HK-2 (cell line): ENCODE results near the gene CYP46A1.
"Not testable (repeated sequence)": the region's sequence is repeated elsewhere in the genome, so short reads cannot be mapped to it uniquely, and the experiment has no call there.

Experiments
- DNase-seq: peaks from one replicate; pipeline ENCODE4 v3.0.0-alpha.2; 2018; ENCODE audit not compliant: unreplicated experiment

CYP46A1 gene

GRCh38 chr14:99755629-99756603, 71.8 kb downstream of the CYP46A1 start:
- peak; percentile 85 for DNase-seq

DNA sequence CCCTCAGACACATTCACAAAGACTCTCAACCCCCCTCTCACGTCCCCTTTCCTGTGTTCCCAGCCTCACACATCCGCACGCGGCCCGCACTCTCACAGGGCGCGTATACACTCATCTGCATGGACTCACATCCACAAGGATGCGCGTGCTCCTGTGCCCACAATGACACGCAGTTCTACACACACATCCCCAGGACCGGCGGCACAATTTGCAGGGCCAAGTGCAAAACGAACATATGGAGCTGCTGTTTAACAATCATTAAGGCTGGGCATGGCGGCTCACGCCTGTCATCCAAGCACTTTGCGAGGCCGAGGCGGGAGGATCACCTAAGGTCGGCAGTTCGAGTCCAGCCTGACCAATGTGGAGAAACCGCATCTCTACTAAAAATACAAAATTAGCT, 72.7 kb downstream of the CYP46A1 start:
- DNase-seq = no peak

GRCh38 chr14:99757331-99758070, 73.4 kb downstream of the CYP46A1 start:
- peak; percentile 52 for DNase-seq

DNA sequence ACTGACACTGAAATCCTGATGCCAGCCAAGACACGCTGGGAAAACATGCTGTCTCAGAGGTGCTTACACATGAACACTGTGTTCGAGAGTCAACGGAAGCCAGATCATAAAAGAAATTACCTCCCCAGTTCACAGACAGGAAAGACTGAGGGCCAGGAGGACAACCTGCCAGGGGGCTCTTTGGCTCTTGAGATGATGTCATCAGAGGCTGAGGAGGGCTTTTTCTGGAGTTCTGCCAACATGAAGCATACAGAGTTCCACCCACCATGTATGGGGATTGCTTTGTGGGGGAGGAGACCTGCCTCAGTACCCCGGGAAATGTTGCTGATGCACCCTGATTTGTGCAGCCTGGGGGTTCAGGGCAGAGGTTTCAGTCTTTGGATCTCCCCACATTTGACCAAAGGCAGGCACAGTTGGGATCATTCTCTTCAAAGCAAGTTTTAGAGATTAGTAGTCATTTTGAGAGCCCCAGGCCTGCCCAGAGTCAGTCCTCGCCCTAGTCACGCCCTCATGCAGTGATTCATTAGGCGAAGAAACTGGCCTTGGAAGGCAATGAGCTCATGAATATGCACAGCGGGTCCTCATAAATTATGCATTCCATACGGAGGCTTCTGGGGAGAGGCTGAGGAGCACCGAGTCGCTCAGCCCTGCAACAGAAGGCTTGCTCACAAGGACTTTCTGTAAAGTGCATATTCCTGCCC, 74.2 kb downstream of the CYP46A1 start:
- no peak for DNase-seq

DNA sequence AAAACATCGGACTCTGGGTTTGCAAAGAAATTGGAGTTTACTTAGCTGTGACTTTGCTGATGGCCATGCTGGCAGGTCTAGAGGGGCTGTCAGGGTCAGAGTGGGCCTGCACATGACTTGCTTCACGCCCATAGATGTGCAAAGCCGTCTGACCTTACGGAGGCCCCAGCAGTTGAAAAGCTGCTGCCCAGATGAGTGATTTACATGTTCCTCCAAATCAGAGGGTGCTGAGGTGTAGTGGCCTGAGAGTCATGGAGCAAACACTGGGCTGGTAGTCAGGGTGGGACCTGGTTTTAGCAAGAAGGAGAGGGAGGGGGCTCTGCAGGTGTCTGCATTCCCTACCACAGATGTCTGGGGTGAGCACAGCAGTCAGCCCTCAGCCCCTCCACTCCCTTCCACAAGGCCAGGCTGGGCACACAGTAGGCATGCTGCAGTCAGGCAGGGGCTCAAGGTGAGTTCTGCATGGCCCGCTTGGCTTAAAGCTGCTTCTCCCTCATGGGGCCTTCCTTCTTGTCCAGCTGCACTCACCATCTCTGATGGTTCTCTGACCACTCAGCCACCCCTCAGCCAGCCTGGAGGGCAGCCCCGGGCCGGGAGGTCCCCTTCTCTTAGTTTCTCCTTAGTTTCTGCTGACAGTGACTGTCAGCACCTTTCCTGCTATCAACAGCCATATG, 74.9 kb downstream of the CYP46A1 start:
- DNase-seq = no peak

DNA sequence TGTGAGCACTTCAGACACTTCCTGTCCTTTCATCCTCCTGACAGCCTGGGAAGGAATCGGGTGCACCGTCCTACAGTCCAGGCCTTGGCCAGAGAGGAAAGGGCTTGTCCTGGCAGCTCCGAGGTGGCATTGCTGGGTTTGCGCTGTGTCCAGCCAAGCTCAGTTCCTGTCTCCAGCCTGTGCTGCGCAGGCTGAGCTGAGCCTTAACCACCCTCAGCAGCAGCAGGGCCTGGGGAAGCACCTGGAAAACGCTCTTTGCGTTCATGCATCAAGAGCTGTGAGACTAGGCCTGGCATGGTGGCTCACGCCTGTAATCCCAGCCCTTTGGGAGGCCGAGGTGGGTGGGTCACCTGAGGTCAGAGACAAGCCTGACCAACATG, 75.4 kb downstream of the CYP46A1 start:
- DNase-seq = peak; percentile 59

- no peak for DNase-seq
These were observed 76.7 kb downstream of the CYP46A1 start for GRCh38 chr14:99760817-99761216.

DNA sequence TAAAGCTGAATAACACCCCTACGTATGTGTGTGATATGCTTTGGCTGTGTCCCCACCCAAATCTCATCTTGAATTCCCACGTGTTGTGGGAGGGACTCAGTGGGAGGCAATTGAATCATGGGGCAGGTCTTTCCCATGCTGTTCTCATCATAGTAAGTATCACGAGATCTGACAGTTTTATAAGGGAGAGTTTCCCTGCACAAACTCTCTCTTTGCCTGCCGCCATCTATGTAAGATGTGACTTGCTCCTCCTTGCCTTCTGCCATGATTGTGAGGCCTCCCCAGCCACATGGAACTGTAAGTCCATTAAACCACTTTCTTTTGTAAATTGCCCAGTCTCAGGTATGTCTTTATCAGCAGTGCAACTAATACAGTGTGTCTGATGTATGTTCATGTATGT, 78.8 kb downstream of the CYP46A1 start:
- not testable (repeated sequence) for DNase-seq

DNA sequence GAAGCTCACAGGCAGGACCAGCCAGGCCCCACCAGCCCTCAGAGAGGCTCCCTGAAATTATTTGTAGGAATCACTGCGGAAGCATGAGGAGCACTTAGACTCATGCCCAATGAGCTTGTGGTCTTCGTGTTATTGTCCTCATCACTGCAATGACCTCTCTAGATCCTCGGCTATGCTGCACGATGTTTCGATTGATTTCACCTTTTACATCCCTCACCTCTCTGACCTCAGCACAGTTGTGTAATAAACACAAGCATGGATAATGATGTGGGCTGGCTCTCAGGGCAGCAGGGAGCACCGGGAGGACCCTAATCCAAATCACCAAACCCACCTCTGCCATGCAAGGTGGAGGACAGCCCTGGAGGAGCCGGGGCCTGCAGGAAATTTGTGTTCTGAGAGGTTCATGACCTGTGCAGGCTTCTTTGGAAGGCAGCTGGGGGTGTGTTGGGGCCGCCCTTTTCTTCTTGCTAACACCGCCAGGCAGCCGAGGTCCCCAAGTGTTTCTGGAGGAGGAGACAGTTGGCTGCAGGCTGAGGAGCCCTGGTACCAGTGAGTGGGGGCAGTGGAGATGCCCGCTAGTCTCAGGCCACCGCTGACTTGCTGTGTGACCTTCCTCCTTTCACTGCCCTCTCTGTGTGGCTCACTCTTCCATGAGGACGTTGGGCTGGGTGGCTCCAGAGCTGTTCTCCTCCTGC, 79.6 kb downstream of the CYP46A1 start:
- no peak for DNase-seq

DNA sequence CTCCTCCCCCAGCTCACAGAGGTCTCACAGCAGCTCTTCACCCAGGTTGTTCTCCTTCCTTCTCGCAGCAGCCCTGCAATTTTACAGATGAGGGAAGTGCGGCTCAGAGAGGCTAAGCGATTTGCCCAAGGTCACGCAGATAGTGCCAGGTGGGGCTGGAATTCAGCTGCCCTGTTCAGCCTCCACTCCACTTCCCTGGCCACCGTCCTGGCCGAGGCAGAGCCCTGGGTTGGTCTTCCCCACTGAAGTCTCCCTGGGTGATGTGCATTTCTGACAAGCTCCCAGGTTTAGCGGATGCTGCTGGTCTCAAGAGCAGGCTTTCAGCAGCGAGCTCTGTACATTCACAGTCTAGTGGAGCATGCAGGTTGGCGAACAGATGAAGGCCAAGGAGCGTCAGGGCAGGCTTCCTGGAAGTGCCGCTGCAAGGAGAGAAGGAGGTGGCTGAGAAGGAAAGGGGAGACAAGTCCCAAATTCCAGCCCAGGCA, 80.2 kb downstream of the CYP46A1 start:
- no peak for DNase-seq

- DNase-seq = no peak
These were observed 84.3 kb downstream of the CYP46A1 start for GRCh38 chr14:99768381-99768780.

- DNase-seq = no peak
These were observed 85.0 kb downstream of the CYP46A1 start for GRCh38 chr14:99769123-99769522.

DNA sequence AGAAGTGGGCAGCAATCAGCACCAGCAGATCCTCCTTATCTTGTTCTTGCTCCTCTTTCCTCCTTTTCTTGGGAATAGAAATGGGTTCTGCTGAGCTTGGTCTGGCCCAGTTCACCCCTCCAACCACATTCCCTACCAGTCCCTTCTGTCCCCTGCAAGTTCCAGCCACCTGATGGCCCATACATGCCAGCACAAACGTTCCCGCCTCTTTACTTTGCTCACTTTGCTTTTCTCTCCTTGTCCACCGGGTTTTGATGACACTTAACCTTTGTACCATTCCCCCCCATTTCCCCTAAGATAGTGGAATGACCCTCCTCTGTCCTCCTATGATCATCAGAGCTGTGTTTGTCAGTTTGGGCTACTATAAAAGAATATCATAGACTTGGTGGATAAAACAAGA, 85.7 kb downstream of the CYP46A1 start:
- DNase-seq = no peak

DNA sequence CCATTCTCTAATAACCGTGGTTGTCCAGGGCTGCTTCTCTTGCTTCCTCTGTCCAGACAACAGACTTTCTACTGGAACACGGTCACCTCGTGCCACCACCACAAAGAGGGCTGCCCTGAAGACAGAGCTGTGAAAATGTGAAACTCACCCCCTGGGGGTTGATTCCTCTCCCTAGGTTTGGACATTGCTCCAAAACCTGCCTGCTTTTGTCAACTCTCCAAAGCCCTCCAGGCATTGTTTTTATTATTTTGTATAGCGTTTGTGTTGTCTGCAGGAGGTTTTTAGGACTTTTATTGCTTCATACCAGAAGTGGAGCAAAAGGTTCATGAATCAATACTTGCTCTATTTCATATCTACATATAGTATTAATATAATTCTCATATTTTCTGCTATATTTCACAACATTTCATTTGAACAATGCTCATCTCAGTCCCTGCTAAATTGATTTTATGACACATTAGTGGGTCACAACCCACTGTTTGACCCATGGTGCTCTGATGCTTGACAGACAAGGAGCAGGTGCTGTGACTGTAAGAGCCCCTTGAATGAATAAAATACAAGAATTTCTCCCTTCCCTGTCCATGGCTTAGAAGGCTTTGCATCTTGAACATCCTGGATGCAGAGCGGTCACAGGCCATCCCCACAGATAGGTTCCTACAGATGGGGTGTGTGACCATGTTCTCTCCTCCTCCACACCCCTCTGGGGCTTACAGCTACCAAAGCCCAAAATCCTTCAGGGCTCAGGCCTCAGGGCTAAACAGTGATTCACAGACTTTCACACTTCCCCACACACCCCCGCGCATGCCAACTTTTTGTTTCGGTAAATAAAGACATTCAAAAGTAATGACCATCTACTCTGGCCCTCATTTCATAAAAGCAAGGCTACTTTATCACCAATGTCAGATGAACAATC, 88.5 kb downstream of the CYP46A1 start:
- DNase-seq = no peak

DNA sequence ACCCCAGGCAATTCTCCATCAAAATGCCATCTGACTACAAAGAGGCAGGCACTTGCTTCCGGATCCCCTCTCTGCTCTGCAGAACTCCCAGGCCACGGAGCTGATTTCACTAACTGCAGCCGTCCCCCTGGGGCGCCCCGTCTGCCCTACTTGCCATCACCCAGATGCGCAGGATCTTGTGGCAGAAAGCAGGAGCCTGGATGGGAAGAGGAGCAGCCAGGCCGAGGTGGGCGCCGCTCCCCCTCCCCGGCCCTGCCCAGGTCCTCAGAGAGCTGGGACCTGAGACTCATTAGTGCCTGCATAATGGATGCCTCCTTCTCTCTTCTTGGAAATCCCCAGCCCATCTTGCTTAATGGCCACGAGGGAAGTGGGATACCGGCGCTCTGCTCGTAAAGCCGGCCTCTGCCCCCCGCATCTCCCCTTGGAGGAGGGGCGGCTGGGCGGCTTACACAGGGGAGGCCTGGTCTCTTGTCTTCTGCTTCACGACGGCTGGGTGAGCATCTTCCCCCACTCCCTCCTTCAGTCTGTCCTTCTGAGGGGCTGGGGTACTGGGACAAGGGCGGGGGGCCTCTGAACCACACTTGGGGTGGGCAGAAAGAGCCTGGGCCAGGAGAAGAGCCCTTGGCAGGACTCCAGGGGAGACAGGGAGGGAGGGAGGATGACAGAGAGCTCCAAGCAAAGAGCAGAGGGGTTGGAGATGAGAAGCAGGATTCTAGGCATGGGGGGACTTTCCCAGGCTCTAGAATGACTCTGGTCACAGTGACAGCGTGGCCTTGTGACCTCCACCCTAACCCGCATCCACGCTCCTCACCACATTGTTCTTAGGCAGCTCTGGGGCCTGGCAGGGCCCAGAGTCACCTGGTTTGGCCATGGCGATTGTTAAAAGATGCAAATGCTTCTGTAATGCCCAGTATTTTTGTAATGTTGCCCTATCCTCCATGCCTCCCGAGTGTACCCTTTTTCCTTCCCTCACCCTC, 89.7 kb downstream of the CYP46A1 start:
- no peak for DNase-seq

GRCh38 chr14:99774556-99775307, 90.6 kb downstream of the CYP46A1 start:
- DNase-seq = no peak

DNA sequence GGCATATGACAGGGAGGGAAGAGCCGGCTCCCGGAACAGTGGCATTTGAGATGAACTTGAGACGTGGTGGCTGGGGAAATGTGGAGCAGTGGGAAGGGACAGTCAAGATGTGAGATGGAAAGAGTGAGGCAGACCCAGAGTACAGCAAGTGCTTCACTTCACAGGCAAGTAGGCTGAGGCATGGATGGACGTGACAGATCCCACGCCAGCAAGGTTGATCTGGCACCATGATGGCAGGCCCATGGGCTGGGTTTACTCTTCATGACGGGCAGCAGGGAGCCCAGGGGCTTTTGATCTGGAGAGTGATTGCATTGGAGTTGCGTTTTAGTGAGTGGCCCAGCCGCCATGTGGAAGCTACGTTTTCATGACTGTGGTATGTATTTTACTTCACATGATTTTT, 91.3 kb downstream of the CYP46A1 start:
- DNase-seq = no peak
